Activated CD8-positive, alpha-beta memory T cell treated with anti-CD3 and anti-CD28 coated beads for 1 hour (primary cell): ENCODE results near the gene CAMKMT.

Experiments used
- DNase-seq, 2 donors: peaks; one replicate each; pipeline ENCODE4 v3.0.0-alpha.2; 2020; ENCODE audit warnings: low read depth in 1 of 2; ENCODE audit errors: extremely low read depth in 1 of 2

The CAMKMT gene

DNA sequence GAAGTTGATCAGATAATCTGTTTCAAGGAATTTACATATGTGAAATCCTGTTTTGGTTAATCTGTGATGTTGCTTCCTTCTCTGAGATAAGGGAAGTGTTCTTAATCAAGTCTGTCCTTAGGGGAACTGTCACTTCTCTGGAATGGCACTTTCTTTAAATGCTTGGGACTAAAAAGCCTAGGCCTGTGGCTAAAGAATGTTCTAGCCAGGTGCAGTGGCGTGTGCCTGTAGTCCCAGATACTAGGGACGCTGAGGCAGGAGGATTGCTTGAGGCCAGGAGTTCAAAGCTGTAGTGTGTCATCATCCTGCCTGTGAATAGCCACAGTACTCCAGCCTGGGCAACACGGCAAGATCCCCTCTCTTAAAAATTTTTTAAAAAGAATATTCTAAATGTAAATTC, 362.2 kb downstream of the CAMKMT start:
- no peak for DNase-seq

DNA sequence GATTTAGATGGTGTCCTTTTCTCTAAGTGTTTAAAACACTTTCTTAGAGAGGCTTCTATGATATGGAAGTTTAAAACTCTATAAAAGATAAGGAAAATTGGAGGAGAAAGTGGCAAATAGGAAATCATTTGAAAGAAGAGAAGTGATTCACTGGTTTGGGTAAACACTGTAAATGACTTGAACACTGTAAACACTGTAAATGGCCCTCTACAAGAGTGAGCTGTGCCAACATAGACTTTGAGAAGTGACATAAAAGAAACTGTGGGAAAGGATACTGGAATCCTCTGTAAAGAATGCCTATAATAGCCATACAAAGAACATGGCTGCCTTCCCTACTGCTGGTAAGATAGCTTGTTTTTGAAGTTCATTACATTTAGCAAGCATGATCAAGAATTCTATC, 368.8 kb downstream of the CAMKMT start:
- no peak for DNase-seq

DNA sequence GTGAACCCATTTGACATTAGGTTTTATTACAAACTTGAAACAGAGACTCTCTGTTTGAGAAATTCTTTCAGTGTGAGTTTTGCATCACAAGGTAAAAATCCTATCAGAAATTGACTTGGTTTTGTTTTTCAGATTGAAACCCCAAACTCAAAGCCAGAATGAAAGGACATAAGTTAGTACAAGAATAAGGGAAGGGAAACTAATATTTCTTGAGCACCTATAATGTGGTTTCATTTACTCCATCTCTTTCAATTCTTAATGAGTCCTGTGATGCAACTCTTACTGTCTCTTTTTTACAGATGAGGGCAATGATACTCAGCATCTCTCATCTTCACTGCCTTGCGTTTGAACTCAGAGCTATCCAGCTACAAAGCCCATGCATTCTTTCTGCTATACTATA, 369.8 kb downstream of the CAMKMT start:
- DNase-seq = no peak

DNA sequence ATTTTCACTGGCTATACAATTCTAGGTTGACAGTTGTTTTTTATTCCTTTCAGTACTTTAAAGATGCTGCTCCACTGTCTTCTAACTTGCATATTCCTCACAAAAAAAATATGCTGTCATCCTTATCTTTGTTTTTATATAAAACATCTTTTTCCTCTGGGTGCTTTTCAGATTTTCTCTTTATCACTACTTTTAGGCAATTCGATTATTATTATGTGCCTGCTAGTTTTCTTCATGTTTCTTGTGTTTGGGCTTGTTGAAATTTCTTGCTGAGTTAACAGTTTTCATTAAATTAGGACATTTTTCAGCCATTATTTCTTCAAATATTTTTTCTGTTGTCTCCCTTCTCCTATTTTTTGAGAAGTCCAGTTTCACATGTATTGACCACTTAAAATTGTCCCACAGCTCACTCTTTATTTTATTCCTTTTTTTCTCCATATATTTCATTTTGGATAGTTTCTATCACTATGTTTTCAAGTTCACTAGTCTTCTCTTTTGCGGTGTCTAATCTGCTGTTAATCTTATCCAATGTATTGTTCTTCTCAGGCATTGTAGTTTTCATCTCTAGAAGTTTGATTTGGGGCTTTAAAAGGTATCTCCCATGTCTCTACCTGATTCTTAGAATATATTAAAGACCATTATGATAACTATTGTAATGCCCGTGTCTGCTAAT, 374.7 kb downstream of the CAMKMT start:
- no peak for DNase-seq

DNA sequence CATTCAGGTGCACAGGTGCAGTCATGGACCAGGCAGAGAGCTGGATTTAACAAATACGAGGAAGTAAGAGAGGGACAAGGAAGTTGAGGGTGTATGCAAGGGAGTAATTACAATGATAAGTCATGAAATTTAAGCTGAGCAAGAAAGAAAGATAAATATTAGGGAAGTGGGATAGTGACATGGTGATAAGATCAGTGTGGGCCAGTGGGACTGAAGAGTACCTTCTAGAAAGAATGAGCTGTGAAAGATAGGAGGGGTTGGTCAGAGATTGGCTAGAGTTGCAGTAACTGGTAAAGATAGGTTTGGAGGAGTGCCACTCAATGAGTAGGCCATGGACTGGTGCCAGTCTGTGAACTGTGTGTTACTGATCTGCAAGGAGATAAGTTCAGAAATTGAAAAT, 378.9 kb downstream of the CAMKMT start:
- no peak for DNase-seq

DNA sequence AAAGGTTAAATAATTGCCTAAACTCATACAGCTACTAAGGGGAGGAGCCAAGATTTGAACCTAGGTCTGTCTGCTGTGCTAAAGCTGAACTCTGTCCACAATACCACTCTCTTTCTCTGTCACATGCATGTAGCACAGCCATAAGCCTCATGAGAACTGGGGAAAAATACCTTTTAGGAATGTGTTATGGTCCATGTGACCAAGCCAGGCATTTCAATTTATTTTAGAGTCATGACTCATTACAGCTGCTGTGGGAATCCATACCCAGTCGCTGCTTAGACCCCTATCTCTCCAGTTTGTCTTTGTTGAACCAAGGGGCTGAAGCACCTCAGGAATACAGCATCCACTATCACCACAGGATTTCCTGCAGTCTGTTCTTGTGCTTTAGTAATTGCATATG, 379.8 kb downstream of the CAMKMT start:
- DNase-seq = no peak

DNA sequence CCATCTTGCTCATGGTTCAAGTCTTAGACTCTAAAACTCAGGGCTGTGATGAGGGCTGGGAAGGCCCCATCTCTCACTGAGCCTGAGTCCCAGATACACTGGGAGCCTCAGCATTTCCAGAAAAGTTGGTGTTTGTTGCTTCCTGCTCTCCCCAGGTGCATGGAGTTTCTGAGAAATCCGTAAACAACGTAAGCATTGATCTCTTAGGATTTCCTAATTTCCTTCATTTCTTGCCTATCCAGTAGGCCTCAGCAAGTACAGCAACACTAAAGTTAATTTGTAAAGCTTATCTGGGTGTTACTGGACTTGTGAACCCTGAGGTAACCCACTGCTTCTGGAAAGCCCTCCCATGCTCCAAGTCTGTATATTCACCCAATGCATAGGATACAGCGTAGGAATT, 380.3 kb downstream of the CAMKMT start:
- DNase-seq = no peak

DNA sequence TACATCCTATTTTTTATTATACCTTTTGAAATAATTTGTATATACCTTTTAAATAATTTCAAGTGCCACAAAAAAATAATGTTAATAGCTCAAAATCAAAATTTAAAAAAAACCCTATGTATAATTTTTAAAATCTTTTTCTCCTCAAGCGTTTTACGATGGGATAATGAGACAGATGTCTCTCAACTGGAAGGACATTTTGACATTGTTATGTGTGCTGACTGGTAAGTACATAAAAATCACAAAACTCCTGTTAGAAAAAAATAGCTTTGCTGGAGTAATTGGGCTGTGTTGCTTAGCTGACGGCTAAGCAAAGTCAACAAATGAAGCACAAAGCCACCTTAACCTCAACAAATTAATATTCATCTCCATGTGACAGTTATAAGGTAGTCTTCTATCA, 381.7 kb downstream of the CAMKMT start:
- DNase-seq = no peak

DNA sequence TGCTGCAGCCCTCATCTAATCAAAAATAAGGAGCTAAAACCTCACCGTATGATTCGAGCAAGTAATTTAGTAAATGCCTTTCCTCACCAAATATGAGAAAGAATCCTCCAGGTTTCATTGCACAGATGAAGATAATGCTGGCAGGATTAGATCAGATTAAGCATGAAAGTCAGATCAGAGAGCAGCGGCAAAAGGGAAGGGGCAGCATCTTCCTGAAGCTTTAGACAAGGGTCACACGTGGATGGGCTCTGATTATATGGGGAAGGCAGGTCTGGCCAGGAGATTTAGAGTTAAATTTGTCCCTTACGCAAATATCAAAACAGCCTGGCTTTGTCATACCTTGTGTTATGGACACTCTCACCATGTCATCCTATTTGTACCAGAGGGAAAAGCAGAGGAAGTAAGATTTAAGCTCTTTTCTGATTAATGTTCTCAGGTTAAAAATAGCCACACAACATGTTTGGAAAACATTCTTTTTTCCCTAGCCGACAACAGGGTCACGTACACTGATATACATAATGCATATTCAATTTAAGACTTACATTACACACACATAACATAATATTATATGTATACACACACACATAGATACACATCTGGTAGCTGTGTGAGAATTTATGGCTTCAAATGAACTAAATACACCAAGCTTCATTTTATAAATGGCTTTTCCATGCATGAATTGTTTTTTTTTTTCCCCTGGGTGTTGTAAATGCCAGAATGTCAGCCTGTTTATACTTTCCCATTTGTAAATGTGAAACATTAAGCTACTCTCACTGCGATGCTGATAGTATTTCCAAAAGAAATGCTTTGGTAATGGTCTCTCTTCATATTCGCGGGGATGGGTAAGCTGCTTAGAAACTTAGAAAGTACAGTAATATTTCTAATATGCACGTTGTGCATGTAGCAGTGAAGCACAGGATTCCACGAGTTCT, 383.5 kb downstream of the CAMKMT start:
- DNase-seq = no peak

DNA sequence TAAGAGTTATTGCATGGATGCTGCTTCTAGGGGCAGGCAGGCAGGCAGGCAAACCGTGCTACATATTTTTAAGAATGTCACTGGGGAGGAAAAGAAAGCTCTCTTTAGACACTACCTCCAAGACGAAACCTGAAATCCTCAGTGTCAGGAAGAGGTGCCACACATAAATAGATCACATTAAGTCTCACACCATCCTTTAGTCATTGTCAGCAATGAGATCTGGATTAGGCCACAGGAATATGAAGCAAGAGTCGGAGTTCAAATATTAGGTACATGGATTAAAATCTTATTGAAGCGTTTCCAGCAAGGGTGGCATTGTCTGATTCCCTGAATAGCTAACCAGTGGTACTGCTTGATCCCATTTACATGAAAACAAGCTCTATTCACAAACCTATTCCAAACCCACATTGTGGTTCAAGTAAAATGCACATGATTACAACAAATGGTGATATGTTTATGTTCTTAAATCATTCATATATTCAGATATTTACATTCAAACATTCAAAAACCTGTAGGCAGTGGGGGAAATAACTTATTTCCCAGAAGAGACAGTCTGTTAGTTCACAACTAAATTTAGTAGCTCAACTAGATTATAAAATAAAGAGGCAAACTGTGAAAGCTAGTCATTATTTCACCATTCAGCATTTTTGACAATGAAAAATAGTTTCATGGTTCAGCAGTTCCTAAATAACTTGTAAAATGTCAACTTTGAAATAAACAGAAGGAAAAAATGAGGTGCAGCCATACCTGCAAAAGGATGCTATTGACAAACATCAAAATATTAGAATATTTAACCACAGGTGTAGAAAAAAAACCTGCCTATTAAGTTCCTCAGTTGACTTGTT, 384.4 kb downstream of the CAMKMT start:
- no peak for DNase-seq

DNA sequence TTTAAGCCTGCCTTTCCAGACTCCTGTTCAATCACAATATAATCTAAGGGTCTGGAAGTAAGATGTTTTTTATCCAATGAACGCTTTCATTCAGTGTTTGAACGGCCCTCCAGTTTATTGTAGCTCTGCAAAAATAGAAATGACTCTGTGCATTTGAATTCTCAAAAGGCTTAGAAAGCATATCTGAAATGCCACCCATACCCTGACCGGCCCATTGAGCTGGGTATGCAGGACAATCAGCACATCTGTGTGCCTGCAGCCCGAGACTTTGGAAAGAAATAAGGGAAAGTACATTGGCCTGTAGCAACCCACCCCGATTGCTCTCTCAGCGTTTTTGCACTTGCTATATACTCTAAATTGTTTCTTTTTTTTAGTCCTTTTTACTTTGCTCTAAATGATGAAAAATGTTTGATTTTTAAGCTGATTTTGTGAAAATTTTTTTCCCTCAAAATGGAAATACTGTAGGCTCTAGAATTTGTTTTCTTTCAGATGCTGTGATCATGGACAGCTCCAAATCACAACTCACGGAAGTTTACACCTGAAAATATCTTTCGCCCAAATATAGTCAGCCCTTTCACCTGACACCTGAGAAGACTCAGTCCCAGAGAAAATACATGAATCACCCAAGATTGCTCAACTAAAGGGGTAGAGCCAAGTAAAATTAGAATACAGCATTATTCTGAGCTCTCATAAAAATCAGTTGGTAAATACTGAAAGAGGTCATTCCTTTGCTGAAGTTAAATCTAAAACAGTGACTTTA, 385.3 kb downstream of the CAMKMT start:
- DNase-seq = no peak

DNA sequence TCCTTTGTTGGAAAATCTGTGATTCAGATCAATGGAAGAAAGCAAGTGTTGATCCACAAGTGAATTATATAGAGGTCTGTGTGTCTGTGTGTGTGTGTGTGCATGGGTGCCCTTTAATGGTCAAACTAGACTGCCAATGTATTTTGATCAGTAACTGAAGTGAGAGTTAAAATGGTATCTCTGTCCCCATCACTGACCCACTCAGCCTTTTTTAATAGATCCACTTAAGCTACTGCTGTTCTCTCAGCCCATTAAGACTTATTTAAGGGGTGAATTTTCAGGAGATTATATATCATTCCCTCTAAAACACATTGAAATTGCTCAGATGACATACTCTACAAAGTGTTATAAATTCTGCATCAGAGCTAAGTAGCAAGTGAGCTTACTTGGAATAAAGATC, 386.0 kb downstream of the CAMKMT start:
- no peak for DNase-seq

DNA sequence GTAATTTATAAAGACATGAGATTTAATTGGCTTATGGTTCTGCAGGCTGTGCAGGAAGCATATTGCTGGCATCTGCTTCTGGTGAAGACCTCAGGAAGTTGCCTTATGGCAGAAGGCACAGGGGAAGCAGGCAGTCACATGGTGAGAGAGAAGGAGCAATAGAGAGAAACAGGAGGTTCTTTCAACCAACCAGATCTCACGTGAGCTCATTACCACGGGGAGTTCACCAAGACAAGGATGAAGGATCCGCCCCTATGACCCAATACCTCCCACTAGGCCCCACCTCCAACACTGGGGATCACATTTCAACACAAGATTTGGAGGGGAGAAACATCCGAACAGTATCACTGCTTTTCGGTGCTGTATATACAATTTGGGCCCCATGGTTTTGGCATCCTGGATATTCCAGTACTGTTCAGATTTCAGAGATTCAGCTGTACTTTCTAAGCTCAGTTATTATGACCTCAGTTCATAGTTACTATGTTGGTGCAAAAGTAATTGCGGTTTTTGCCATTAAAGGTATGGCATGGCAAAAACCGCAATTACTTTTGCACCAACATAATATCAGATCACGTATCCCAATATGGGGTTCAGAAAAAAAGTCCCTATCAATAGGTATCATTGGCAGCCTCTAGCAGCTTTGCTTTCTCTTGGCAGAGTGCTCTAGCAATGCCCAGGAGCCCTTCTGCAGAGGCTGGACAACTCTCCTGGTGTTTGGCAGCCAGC, 390.2 kb downstream of the CAMKMT start:
- DNase-seq = no peak

DNA sequence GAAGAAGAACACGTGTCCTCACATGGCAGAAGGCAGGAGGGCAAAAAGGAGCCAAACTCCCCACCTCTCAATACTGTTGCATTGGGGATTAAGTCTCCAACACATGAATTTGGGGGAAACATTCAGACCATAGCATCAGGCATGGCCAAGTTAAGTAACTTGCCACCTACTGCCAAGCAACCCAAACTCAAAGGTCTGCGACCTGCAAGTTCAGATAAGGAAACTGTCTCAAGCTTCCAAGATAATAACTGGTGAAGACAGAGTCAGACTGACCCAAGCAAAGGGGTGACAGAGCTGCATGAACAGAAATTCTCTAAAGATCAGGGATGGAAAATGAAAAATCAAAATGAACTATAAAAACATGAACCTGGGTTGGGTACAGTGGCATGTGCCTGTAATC, 391.0 kb downstream of the CAMKMT start:
- DNase-seq = no peak

DNA sequence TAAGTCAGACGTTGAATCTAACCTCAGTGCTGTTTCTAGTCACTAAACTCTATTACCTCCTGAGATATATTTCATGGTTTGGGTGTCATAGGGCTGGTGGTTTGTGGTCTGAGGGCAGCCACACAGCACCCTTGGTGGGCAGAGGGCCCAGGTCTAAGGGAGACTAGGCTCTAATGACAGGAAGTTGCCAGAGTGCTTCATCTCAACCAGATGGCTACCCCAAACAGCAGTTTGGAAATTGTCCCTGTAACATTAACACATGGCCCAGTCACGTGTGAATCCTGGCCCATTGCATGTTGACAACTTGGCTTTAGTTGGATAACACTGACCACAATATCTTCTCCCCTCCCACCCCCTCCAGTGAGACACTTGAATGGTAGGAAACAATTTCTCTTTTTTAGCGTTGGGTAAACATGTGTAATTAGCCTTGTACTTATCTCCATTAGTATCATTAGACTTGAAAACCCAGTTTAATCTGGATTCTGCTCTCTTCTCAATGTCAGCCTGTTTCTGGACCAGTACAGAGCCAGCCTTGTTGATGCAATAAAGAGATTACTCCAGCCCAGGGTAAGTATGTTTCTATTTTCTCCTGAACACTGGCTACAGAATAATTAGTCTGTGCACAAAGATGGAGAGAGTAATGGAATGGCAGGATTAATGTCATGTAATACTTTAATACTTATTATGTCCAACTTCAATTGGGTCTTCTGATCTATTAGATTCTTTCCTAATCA, 392.0 kb downstream of the CAMKMT start:
- DNase-seq = no peak

DNA sequence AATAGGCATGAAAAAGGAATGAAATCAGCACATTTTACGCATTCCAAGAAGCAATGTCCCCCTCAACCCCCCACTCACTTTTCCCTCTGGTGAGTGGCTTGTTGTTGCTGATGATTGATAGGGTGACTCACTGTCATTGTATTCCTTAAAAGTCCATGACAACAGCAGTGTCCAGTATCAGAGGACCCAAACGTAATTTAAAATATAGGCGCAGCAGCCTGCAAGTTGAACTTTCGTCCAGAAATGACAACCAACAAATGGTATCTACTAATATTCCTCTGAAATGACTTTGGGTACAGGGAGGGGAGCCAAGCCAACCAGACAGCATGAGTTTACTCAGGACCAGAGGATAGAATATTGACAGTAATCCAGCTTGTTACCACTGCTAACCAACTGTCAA, 396.8 kb downstream of the CAMKMT start:
- no peak for DNase-seq

DNA sequence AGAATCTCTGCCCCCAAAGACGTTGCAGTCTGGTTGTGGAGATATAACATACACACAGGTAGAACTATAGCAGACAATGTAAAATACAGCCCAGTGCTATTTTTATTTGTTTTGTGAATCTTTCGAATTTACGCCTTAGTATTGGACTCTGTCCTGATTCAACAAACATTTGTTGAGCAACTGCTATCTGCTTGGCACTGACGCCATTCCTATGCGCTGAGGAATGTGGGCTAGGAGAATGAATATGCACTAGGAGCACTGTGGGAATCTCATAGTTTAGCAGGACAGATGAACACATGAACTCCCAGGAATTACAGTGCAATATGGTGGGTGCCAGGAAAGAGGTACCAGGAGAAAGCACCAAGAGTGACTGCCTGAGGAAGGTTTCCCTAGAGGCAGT, 398.1 kb downstream of the CAMKMT start:
- DNase-seq = no peak

DNA sequence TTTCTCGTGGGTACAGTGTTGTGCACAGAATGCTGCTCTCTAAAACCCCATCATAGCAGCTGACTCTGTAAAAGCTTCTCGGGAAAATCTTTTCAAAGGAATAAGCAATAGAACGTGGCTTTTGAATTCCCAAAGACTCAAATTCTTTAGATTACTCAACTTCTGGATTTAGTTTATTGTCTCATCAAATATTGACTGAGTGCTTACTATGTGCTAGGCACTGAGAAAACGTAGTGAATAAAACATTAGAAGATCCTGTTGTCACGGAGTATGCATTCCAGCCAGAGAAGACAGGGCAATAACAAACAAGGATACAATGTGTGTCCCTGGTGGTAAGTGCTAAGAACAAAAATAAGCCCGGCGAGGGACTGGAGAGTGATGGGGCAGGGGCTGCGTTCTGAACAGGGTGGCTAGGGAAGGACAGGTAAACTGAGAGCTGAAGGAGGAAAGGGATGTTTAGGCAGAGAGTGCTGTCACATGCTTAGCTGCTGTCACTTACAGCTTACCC, 401.6 kb downstream of the CAMKMT start:
- DNase-seq = no peak

DNA sequence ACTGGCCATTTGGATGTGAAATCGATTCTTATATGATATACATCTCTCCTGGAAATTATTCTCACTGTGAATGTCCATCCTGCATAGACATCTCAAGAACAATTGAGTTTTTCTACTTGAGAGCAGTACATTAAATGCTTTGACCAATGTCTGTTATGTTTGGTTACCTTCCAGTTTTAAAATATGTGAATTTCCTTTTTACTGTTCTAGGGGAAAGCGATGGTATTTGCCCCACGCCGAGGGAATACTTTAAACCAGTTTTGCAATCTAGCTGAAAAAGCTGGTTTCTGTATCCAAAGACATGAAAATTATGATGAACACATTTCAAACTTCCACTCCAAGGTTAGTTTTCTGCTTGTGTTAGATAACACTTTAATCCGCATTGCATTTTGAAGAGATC, 404.5 kb downstream of the CAMKMT start:
- DNase-seq = no peak
